Liver (tissue), 9 donors: ENCODE measurements around the gene CELF5. TPM values are rescaled to one million over a fixed set of nuclear protein-coding genes. Genes with fewer than 3 reads are reported as not detected.

Source experiments
- DNase-seq: peaks from one replicate; pipeline ENCODE4 v3.0.0-alpha.2; 2017; ENCODE audit warnings: low spot score
- H3K27ac ChIP-seq, 2 donors: one replicate each; pipeline ENCODE4 v1.7.0; 2013; ENCODE audit warnings: inconsistent platforms in 2 of 2, low read length in 2 of 2, control low read depth in 1 of 2, low read depth in 1 of 2, mild to moderate bottlenecking in 1 of 2
- H3K27me3 ChIP-seq, 4 donors: one replicate each; pipeline versions ENCODE4 v1.6.1 to v1.7.0; 2013; ENCODE audit warnings: low read length in 3 of 4, inconsistent platforms in 1 of 4, mild to moderate bottlenecking in 1 of 4, moderate library complexity in 1 of 4; ENCODE audit not compliant: control insufficient read depth in 4 of 4, insufficient read depth in 4 of 4
- H3K36me3 ChIP-seq, 4 donors: one replicate each; pipeline versions ENCODE4 v1.6.1 to v1.7.0; 2013; ENCODE audit warnings: low read length in 3 of 4, mild to moderate bottlenecking in 3 of 4, low read depth in 1 of 4, moderate library complexity in 1 of 4; ENCODE audit not compliant: control insufficient read depth in 4 of 4, insufficient read depth in 3 of 4
- H3K4me1 ChIP-seq, 4 donors: one replicate each; pipeline versions ENCODE4 v1.6.1 to v1.7.0; 2013; ENCODE audit warnings: low read length in 3 of 4, mild to moderate bottlenecking in 3 of 4, moderate library complexity in 1 of 4; ENCODE audit not compliant: control insufficient read depth in 4 of 4, insufficient read depth in 4 of 4
- H3K4me3 ChIP-seq, 3 donors: one replicate each; pipeline versions ENCODE4 v1.6.1 to v1.7.0; 2013; ENCODE audit warnings: low read length in 3 of 3, control low read depth in 1 of 3, low read depth in 1 of 3, mild to moderate bottlenecking in 1 of 3
- H3K9ac ChIP-seq, 2 donors: one replicate each; pipeline ENCODE4 v1.7.0; 2013; ENCODE audit warnings: low read length in 2 of 2, mild to moderate bottlenecking in 2 of 2, moderate library complexity in 2 of 2, control low read depth in 1 of 2, low read depth in 1 of 2
- H3K9me3 ChIP-seq, 4 donors: one replicate each; pipeline versions ENCODE4 v1.6.1 to v1.7.0; 2013; ENCODE audit warnings: low read length in 3 of 4; ENCODE audit not compliant: control insufficient read depth in 4 of 4
- EGR1 ChIP-seq, 2 donors: IDR thresholded peaks; 2 replicates each; pipeline ENCODE4 v1.6.1; 2016 to 2018; ENCODE audit warnings: antibody characterized with exemption in 2 of 2, low read depth in 2 of 2
- FOXA1 ChIP-seq: IDR thresholded peaks from 2 replicates; pipeline ENCODE4 v1.6.1; 2016; ENCODE audit warnings: antibody characterized with exemption
- GABPA ChIP-seq, 2 donors: IDR thresholded peaks in 1 of 2; conservative IDR thresholded peaks in 1 of 2; 2 replicates each; pipeline ENCODE4 v1.6.1; 2016; ENCODE audit warnings: antibody characterized with exemption in 2 of 2, mild to moderate bottlenecking in 1 of 2, moderate library complexity in 1 of 2
- HNF4A ChIP-seq, 2 donors: conservative IDR thresholded peaks; 2 replicates each; pipeline ENCODE4 v1.6.1; 2016; ENCODE audit warnings: antibody characterized with exemption in 2 of 2, mild to moderate bottlenecking in 2 of 2
- HNF4G ChIP-seq: IDR thresholded peaks from 2 replicates; pipeline ENCODE4 v1.6.1; 2016; ENCODE audit warnings: antibody characterized with exemption
- JUND ChIP-seq, 2 donors: IDR thresholded peaks; 2 replicates each; pipeline ENCODE4 v1.6.1; 2016; ENCODE audit warnings: antibody characterized with exemption in 2 of 2
- NR2F2 ChIP-seq: IDR thresholded peaks from 2 replicates; pipeline ENCODE4 v1.6.1; 2016; ENCODE audit warnings: antibody characterized with exemption
- RAD21 ChIP-seq, 2 donors: IDR thresholded peaks; 2 replicates each; pipeline ENCODE4 v1.6.1; 2016; ENCODE audit warnings: antibody characterized with exemption in 2 of 2, mild to moderate bottlenecking in 2 of 2
- SP1 ChIP-seq: IDR thresholded peaks from 2 replicates; pipeline ENCODE4 v1.6.1; 2018; ENCODE audit warnings: antibody characterized with exemption, mild to moderate bottlenecking
- YY1 ChIP-seq: IDR thresholded peaks from 2 replicates; pipeline ENCODE4 v1.6.1; 2016; ENCODE audit warnings: antibody characterized with exemption, mild to moderate bottlenecking
- WGBS: extraction: QIAGEN DNeasy Blood & Tissue Kit; methylation state at CpG from one replicate; pipeline ENCODE4 v1.1.7; 2013; 5-methylcytosine and 5-hydroxymethylcytosine counted together
- polyA plus RNA-seq, 2 donors: library from polyadenylated mRNA; stranded (reverse) in 1 of 2; unstranded in 1 of 2; fragments of 200-250 nt in 1 of 2; fragments of >200 nt in 1 of 2; fragmentation: Nextera tagmentation in 1 of 2; extraction: Ambion mirVana in 1 of 2; gene quantifications; one replicate each; pipeline versions ENCODE4 v1.2.1 to v1.2.3, GENCODE V29; 2013 to 2015
- total RNA-seq, 2 donors: library from RNA; depleted of rRNA; stranded (reverse); fragments of >200 nt; gene quantifications; one replicate each; pipeline ENCODE4 v1.2.3, GENCODE V29; 2014
- TF ChIP-seq, protein P1 (sequence below): IDR thresholded peaks from 2 replicates; pipeline ENCODE4 v1.6.1; 2016; ENCODE audit warnings: antibody characterized with exemption, mild to moderate bottlenecking
- TF ChIP-seq, protein P2 (sequence below): IDR thresholded peaks from 2 replicates; pipeline ENCODE4 v1.6.1; 2016; ENCODE audit warnings: antibody characterized with exemption
- TF ChIP-seq, protein P3 (sequence below): fragments of 150-350 bp; IDR thresholded peaks from 2 replicates; pipeline ENCODE4 v1.5.1; 2017; ENCODE audit warnings: improper control_type of control experiment, low read depth, low read length; ENCODE audit not compliant: missing input control
- TF ChIP-seq, protein P4 (sequence below): IDR thresholded peaks from 2 replicates; pipeline ENCODE4 v1.6.1; 2016; ENCODE audit warnings: antibody characterized with exemption
- donor health status: healthy.
- donor health status: healthy.
- donor health status: healthy.
- donor health status: healthy.
- donor health status: healthy.

Gene CELF5
- total and polyA plus RNA-seq, 4 donors: 0.06 to 0.50 (median 0.26) TPM

DNA sequence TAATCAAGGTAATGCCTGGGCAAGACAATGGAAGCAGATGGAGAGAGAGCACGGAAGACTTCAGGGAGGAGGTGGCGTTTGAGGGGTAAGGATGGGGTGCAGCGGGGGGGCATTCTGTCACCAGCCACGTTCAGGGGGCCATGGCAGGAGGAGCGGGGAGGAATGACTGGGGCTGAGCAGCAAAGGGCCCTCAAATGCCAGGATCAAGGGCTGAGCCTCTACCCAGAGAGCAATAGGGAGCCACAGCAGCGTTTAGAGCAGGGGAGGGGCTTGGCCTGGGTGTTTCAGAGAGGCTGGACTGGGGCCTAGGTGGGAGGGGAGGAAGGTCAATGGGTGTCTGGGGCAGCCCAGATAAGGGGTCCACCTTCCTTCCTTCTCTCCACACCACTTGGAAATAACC lies 44.3 kb downstream of the CELF5 start (continued):
- TF ChIP-seq, protein P1, sequence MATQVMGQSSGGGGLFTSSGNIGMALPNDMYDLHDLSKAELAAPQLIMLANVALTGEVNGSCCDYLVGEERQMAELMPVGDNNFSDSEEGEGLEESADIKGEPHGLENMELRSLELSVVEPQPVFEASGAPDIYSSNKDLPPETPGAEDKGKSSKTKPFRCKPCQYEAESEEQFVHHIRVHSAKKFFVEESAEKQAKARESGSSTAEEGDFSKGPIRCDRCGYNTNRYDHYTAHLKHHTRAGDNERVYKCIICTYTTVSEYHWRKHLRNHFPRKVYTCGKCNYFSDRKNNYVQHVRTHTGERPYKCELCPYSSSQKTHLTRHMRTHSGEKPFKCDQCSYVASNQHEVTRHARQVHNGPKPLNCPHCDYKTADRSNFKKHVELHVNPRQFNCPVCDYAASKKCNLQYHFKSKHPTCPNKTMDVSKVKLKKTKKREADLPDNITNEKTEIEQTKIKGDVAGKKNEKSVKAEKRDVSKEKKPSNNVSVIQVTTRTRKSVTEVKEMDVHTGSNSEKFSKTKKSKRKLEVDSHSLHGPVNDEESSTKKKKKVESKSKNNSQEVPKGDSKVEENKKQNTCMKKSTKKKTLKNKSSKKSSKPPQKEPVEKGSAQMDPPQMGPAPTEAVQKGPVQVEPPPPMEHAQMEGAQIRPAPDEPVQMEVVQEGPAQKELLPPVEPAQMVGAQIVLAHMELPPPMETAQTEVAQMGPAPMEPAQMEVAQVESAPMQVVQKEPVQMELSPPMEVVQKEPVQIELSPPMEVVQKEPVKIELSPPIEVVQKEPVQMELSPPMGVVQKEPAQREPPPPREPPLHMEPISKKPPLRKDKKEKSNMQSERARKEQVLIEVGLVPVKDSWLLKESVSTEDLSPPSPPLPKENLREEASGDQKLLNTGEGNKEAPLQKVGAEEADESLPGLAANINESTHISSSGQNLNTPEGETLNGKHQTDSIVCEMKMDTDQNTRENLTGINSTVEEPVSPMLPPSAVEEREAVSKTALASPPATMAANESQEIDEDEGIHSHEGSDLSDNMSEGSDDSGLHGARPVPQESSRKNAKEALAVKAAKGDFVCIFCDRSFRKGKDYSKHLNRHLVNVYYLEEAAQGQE: no peak
- no peak for TF ChIP-seq SP1

DNA sequence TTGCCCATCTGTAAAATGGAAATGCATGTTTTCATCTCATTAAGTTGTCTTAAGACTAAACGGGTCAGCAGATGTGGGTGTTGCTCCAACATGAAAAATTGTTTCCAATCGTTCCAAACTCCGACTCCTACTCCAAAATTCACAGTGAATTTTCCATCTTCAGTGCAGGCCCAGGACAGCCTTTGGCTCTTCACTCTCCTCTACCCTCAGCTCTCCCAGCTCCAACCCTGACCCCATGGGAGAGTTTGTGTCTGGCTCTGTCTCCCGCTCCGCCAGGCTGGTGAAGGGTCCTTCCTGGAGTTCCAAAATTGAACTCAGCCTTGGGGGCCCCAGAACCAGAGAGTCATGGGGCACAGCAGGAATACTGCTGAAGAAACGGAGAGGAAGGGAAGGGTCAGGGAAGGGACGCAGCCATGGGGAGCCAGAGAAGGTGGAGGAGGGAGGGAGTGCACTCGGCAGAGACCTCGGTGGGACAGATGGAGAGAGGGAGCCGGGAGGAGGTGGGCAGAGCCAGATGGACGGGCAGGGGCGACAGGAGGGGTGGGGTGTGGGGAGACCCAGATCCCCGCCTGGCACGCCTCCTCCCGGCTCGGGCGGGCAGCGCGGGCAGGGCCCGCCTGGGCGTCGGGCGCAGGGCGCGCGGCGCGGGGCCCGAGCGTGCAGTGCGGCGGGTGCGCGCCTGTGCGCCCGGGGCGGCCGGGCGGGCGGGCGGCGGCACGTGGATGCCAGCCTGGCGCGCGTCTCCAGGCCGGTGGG lies 45.6 kb downstream of the CELF5 start:
- no peak overlapping the region for H3K27ac ChIP-seq
- no peaks in the 10 kb centered on the region for H3K4me1 ChIP-seq
- 13% methylated on average over 47 of the region's 47 CpGs for WGBS
- H3K36me3 ChIP-seq: no peaks in the 10 kb centered on the region
- H3K9ac ChIP-seq: no peak overlapping the region
- H3K9me3 ChIP-seq: peaks cover 0 to 3% (median 3%) of the 10 kb centered on the region in 4 donors
- no peak overlapping the region for H3K4me3 ChIP-seq
- peaks cover 0 to 7% (median 2%) of the 10 kb centered on the region in 4 donors for H3K27me3 ChIP-seq
- no peak for TF ChIP-seq EGR1 (IDR thresholded peaks at IDR 0.05; ENCODE audit: low read depth in 2 of 2)
- TF ChIP-seq HNF4G: no peak
- no peak for TF ChIP-seq HNF4A (conservative IDR thresholded peaks at IDR 0.05)
- TF ChIP-seq, protein P2, sequence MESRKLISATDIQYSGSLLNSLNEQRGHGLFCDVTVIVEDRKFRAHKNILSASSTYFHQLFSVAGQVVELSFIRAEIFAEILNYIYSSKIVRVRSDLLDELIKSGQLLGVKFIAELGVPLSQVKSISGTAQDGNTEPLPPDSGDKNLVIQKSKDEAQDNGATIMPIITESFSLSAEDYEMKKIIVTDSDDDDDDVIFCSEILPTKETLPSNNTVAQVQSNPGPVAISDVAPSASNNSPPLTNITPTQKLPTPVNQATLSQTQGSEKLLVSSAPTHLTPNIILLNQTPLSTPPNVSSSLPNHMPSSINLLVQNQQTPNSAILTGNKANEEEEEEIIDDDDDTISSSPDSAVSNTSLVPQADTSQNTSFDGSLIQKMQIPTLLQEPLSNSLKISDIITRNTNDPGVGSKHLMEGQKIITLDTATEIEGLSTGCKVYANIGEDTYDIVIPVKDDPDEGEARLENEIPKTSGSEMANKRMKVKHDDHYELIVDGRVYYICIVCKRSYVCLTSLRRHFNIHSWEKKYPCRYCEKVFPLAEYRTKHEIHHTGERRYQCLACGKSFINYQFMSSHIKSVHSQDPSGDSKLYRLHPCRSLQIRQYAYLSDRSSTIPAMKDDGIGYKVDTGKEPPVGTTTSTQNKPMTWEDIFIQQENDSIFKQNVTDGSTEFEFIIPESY: no peak
- TF ChIP-seq, protein P3, sequence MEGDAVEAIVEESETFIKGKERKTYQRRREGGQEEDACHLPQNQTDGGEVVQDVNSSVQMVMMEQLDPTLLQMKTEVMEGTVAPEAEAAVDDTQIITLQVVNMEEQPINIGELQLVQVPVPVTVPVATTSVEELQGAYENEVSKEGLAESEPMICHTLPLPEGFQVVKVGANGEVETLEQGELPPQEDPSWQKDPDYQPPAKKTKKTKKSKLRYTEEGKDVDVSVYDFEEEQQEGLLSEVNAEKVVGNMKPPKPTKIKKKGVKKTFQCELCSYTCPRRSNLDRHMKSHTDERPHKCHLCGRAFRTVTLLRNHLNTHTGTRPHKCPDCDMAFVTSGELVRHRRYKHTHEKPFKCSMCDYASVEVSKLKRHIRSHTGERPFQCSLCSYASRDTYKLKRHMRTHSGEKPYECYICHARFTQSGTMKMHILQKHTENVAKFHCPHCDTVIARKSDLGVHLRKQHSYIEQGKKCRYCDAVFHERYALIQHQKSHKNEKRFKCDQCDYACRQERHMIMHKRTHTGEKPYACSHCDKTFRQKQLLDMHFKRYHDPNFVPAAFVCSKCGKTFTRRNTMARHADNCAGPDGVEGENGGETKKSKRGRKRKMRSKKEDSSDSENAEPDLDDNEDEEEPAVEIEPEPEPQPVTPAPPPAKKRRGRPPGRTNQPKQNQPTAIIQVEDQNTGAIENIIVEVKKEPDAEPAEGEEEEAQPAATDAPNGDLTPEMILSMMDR: no peak
- TF ChIP-seq, protein P4, sequence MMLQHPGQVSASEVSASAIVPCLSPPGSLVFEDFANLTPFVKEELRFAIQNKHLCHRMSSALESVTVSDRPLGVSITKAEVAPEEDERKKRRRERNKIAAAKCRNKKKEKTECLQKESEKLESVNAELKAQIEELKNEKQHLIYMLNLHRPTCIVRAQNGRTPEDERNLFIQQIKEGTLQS: no peak
- no peak for TF ChIP-seq JUND (IDR thresholded peaks at IDR 0.05)
- TF ChIP-seq RAD21 (IDR thresholded peaks at IDR 0.05): no peak
- no peak for TF ChIP-seq NR2F2
- TF ChIP-seq, protein P1: no peak
- TF ChIP-seq YY1: no peak
- no peak for TF ChIP-seq SP1
- TF ChIP-seq GABPA (IDR thresholded peaks at IDR 0.05 in 1 of 2, conservative IDR thresholded peaks at IDR 0.05 in 1 of 2): no peak
- no peak for TF ChIP-seq FOXA1
- DNase-seq: no peak
